Stimulated activated CD8-positive, alpha-beta memory T cell treated with anti-CD3 and anti-CD28 coated beads, Interleukin-15, amount 100 ng/mL, for 1 hour (primary cell): ENCODE measurements around the gene MEIG1.
"Not testable (repeated sequence)": the region's sequence is repeated elsewhere in the genome, so short reads cannot be mapped to it uniquely, and the experiment has no call there.

Experiments used
- DNase-seq: peaks from one replicate; pipeline ENCODE4 v3.0.0-alpha.2; 2020; ENCODE audit warnings: low read depth

The MEIG1 gene

GRCh38 chr10:14954934-14955333, 4.3 kb upstream of the MEIG1 start:
- no peak for DNase-seq

DNA sequence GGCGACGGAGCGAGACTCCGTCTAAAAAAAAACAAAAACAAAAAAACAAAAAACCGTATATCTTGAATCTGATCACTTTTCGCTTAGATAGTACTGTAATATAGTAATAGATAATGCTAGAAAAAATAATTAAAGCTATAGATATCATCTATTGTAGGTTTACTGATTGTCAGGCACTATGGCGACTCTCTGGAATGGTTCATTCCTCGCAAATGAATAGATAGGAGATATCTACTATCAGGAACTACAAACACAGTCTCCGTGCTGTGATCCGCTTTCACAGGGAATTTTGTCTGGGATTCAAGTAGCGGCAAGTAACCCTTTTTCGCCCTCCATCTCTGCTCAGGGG, 342 bp upstream of the MEIG1 start:
- no peak for DNase-seq

DNA sequence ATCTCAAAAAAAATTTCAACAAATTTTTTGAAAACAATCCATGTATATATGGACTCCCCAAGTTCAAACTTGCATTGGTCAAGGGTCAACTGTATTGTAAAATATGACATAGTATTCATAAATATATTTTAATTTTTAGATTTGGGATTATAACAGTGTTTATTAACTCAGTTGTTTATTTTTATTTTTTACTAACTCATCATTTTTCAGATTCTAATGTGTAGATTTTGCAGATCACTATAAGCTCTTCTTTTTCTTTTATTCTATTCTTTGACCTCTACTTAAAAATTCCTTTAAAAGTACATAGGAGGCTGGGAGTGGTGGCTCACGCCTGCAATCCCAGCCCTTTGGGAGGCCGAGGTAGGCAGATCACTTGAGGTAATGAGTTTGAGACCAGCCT, 8.7 kb downstream of the MEIG1 start:
- no peak for DNase-seq

DNA sequence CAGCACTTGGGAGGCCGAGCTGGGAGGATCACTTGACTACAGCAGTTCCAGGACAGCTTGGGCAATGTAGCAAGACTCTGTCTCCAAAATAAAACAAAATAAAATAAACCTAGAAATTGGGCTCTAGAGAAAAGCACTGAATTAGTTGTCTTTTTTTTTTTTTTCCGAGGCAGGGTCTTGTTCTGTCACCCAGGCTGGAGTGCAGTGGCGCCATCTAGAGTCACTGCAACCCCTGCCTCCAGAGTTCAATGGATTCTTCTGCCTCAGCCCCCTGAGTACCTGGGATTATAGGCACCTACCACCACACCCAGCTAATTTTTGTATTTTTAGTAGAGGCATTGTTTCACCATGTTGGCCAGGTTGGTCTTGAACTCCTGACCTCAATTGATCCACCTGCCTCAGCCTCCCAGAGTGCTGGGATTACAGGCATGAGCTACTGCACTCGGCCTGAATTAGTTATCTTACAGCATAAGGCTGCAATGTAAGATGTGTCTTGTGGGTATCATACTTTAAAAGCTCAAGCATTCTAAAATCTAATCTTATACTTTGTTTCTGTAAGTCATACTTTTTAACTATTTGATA, 12.8 kb downstream of the MEIG1 start:
- no peak for DNase-seq

DNA sequence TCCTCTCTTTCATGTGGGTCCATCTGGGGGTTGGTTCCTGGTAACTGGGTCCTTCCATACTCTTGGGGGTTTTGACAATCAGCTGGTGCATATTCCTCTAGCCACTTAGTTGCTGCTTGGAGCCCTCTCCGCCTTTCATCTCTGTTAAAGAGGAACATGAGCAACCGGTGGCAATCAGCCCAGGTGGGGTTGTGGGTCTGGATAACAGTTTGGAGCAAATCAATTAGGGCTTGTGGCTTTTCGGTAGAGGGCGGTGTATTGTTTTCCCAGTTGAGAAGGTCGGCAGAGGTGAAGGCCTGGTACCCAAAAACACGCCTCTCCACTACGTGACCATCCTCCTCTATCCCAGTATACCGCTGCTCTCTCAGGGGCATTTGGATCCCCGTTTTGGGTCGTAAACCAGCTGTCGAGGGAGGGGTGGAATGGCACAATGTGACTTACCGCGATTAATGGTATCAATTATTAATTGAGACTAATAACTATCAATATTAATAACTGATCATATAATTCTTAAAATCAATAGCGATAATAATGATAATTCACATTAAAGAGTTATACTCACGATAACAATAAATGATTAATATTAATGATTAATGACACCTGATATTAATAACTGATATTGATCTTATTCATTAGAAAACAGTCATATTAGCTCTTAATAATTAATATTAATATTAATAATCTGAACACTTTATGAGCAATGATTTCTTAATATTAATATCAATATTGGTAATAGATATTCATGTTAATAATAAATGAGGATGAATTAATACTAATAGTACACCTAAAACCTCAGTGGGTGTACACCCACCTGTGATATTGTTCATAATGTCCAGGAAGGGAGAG, 15.2 kb downstream of the MEIG1 start:
- not testable (repeated sequence) for DNase-seq

DNA sequence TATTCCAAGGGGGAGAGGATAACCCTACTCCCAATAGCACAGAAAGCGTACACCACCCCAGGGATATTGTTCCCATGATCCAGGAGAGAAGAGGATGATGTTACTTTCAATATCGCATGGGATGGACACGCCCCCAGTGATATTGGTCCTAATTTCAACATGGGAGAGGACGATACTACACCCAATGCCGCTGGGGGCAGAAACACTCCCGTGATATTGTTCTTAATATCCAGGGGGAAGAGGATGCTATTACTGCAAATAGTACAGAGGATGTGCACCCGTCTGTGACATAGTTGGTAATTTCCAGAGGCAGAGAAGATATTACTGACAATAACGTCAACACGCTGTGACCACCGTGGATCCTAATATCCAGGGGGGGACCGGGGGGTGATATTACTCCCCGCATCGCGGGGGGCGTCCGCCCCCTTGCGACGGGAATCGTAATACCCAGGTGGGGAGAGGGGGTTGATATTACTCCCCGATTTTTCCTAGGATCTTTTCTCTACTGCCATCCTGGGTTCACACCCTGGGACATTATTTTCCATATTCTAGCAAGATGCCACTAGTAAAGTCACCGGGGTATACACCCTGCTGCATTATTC, 16.6 kb downstream of the MEIG1 start:
- no peak for DNase-seq

- no peak for DNase-seq
These were observed 23.6 kb downstream of the MEIG1 start for GRCh38 chr10:14982744-14983143.

- not testable (repeated sequence) for DNase-seq
These were observed 30.4 kb downstream of the MEIG1 start for GRCh38 chr10:14989552-14989951.

- not testable (repeated sequence) for DNase-seq
These were observed 32.0 kb downstream of the MEIG1 start for GRCh38 chr10:14991035-14991749.

DNA sequence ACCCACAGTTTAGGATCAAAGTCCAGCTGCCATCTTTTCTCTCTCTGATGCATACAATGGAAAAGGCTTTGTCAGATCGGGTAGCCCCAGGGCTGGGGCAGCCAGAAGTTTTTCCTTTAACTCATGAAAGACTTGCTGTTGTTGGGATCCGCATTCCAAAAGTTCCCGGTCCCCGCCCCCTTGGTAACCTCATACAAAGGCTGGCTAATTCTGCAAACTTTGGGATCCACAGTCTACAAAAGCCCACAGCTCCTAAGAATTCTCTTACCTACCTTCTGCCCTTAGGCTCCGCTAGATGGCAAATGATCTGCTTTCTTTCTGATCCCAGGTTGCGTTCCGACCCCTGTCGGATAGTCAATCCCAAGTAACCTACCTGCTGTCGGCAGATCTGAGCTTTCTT, 33.1 kb downstream of the MEIG1 start:
- not testable (repeated sequence) for DNase-seq

DNA sequence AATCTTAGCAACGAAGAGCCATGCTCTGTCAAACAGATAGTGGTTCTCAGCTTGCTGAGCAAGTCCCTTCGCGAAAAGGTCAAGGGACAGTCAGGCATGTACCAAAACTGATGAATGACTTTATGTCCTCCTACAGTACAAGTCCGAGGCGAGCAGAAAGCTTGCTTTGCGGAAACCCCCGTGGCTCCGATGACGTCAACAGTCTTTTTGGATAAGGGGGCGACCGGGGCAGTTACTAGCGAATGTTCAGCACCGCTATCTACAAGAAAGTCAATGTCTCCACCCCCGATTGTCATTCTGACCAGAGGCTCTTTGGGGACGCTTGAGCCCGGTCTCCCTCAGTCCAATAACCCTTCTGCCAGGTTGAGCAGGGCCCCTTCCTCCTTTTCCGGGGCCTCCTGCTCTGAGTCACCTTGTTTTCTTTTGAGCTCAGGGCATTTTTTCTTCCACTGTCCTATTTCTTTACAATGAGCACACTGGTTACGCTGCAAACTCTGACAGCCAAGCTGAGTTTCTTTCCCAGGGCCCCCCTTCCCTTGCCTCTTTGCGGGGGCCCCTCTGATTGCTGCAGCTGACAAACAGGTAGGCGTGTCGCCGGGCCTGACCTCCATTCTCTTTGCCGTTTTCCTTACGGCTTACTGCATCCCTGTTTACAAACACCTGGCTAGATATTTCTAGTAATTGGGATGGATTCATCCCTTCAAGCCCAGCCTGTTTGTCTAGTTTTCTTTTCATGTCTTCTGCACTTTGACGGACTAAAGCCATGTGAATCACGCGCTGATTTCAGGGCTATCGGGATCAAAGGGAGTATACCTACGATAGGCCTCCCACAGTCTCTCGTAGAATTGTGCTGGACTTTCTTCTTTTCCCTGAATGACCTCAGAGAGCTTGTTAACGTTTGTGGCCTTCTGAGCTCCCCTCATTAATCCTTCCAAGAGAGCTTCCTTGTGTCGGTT, 34.6 kb downstream of the MEIG1 start:
- DNase-seq, result not testable (repeated sequence)

DNA sequence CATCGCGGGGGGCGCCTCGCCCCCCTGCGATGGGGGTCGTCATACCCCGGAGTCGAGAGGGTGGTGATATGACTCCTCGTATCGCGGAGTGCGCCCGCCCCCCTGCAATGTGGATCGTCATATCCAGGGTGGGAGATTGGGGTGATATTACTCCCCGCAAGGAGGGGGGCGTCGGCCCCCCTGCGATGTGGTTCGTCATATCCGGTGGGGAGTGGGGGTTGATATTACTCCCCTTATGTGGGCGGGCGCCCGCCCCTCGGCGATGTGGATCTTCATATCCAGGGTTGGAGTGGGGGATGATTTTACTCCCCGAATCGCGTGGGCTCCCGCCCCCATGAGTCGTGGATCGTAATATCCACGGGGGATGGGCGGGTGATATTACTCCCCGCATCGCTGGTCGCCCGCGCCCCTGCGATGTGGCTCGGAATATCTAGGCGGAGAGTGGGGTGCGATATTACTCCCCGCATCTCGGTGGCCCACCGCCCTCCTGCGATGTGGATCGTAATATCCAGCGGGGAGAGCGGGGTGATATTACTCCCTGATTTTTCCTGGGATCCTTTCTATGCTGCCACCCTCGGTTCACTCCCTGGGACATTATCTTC, 36.9 kb downstream of the MEIG1 start:
- DNase-seq, result no peak

GRCh38 chr10:15013530-15013929, 54.3 kb downstream of the MEIG1 start:
- not testable (repeated sequence) for DNase-seq

GRCh38 chr10:15015451-15015850, 56.3 kb downstream of the MEIG1 start:
- DNase-seq, result no peak

GRCh38 chr10:15020966-15021365, 61.8 kb downstream of the MEIG1 start:
- DNase-seq, result not testable (repeated sequence)
